MCF 10A (cell line): ENCODE measurements around the gene ABHD17B. TPM values are rescaled to one million over a fixed set of nuclear protein-coding genes. Genes with fewer than 3 reads are reported as not detected.

Source experiments
- BruUV-seq: library from RNA; stranded (reverse); fragments of 400-500 nt; replicated peaks from 2 replicates; lab custom pipeline; 2021; lab: Mats Ljungman, UMichigan
- CTCF ChIA-PET: fragments of 300-600 bp; sonication (Branson Sonifier 250); formaldehyde crosslinking; extraction: SDS; loops from one replicate; lab custom pipeline; 2021; ENCODE audit warnings: antibody characterized with exemption, inconsistent platforms; lab: Yijun Ruan, JAX
- POLR2A ChIA-PET: fragments of 300-600, 350-650 bp; sonication (Branson Sonifier 250); formaldehyde crosslinking; extraction: SDS; loops from one replicate; lab custom pipeline; 2020; ENCODE audit warnings: antibody characterized with exemption, inconsistent platforms; lab: Yijun Ruan, JAX
- DNase-seq: peaks from one replicate; pipeline ENCODE4 v3.0.0-alpha.2; 2018; ENCODE audit not compliant: unreplicated experiment
- H3K27ac Mint-ChIP-seq: one replicate; pipeline ENCODE4 v1.8.0; 2022; ENCODE audit warnings: mild to moderate bottlenecking, low read depth, mixed read lengths; ENCODE audit not compliant: unreplicated experiment
- H3K27me3 Mint-ChIP-seq: one replicate; pipeline ENCODE4 v1.8.0; 2022; ENCODE audit warnings: mixed read lengths; ENCODE audit not compliant: insufficient read depth, unreplicated experiment
- H3K36me3 Mint-ChIP-seq: one replicate; pipeline ENCODE4 v1.8.0; 2022; ENCODE audit warnings: mild to moderate bottlenecking, moderate library complexity, mixed read lengths; ENCODE audit not compliant: insufficient read depth, unreplicated experiment
- H3K4me1 Mint-ChIP-seq: one replicate; pipeline ENCODE4 v1.8.0; 2022; ENCODE audit warnings: mixed read lengths; ENCODE audit not compliant: insufficient read depth, unreplicated experiment
- H3K4me3 Mint-ChIP-seq: one replicate; pipeline ENCODE4 v1.8.0; 2022; ENCODE audit warnings: mild to moderate bottlenecking, moderate library complexity, mixed read lengths; ENCODE audit not compliant: unreplicated experiment
- H3K9me3 Mint-ChIP-seq: one replicate; pipeline ENCODE4 v1.8.0; 2022; ENCODE audit warnings: mixed read lengths; ENCODE audit not compliant: unreplicated experiment
- CTCF ChIP-seq: fragments of 200-600 bp; IDR thresholded peaks from one replicate; pipeline ENCODE4 v1.8.0; 2022; ENCODE audit warnings: antibody characterized with exemption, mild to moderate bottlenecking; ENCODE audit not compliant: unreplicated experiment
- intact Hi-C: fragments of 100-400 bp; cut with micrococcal nuclease; formaldehyde crosslinking; loops from 2 replicates; pipeline ENCODE4 v1.14.1; 2022
- total RNA-seq: library from RNA; stranded (reverse); gene quantifications from 2 replicates; pipeline ENCODE4 v1.2.3, GENCODE V29; 2022

ABHD17B gene
- total RNA-seq, 1 experiment from 2014 or later, result 10.5 TPM

- CTCF ChIA-PET, result no interaction called here
- peaks cover 18% of the 10 kb centered on the region for H3K4me1 Mint-ChIP-seq
Measured at GRCh38 chr9:71909887-71910649, 925 bp downstream of the ABHD17B start.

GRCh38 chr9:71908825-71909224 is 2.2 kb downstream of the ABHD17B start:
- ChIA-PET POLR2A (interaction anchor here (0.6 to 1.0 kb wide), 6 partner anchors 13 to 1845 kb away, joined by 3 to 4 read pairs (median 4); no protein-coding TSS in a partner anchor), CTCF (no interaction called here)
- peaks cover 24% of the 10 kb centered on the region for H3K4me1 Mint-ChIP-seq
- intact Hi-C loops, result loop anchor here (10.0 kb wide), 1 partner anchor 64 kb away; no protein-coding TSS in a partner anchor
- no peaks in the 10 kb centered on the region for H3K9me3 Mint-ChIP-seq
- DNase-seq, result peak; percentile 1
- H3K4me3 Mint-ChIP-seq, result peak overlapping the region; percentile 95
- no TSS peak for BruUV-seq
- TF ChIP-seq CTCF, result no peak
- H3K27me3 Mint-ChIP-seq, result no peaks in the 10 kb centered on the region
- H3K27ac Mint-ChIP-seq, result peak overlapping the region; percentile 88
- H3K36me3 Mint-ChIP-seq, result peaks cover 6% of the 10 kb centered on the region

More at GRCh38 chr9:71909887-71910649, 925 bp downstream of the ABHD17B start:
- TSS peak; percentile 36 for BruUV-seq
- Mint-ChIP-seq H3K4me3 (peak overlapping the region; percentile 95), H3K36me3 (peaks cover 6% of the 10 kb centered on the region), H3K27me3 (no peaks in the 10 kb centered on the region), H3K27ac (peak overlapping the region; percentile 88), H3K9me3 (no peaks in the 10 kb centered on the region)
- POLR2A ChIA-PET, result interaction anchor here (0.6 to 7.4 kb wide), 9 partner anchors 16 to 564 kb away, joined by 3 to 79 read pairs (median 7); no protein-coding TSS in a partner anchor
- intact Hi-C loops, result loop anchor here (2.0 to 10.0 kb wide), 4 partner anchors 65 to 143 kb away; partner anchors contain the start of gene CEMIP2
- no peak for TF ChIP-seq CTCF
- DNase-seq, result peak; percentile 37

GRCh38 chr9:71904076-71904475 is 6.9 kb downstream of the ABHD17B start:
- no peak for DNase-seq
- H3K27ac Mint-ChIP-seq, result no peak overlapping the region
- POLR2A ChIA-PET, result no interaction called here
- H3K4me1 Mint-ChIP-seq, result peaks cover 24% of the 10 kb centered on the region
- no peak for TF ChIP-seq CTCF
- intact Hi-C loops, result loop anchor here (10.0 kb wide), 1 partner anchor 59 kb away; no protein-coding TSS in a partner anchor
- no TSS peak for BruUV-seq
- H3K27me3 Mint-ChIP-seq, result no peaks in the 10 kb centered on the region
- H3K9me3 Mint-ChIP-seq, result no peaks in the 10 kb centered on the region
- CTCF ChIA-PET, result interaction anchor here (0.6 to 0.7 kb wide), 3 partner anchors 12 to 312 kb away, joined by 3 to 4 read pairs (median 3); no protein-coding TSS in a partner anchor
- H3K4me3 Mint-ChIP-seq, result no peak overlapping the region
- no peaks in the 10 kb centered on the region for H3K36me3 Mint-ChIP-seq
